C4-2B (cell line): Measurements from ENCODE around the gene MSX2.
A peak's percentile ranks its signal among the peaks of the same experiment; 100 is the strongest.
"Not testable (repeated sequence)": the region's sequence is repeated elsewhere in the genome, so short reads cannot be mapped to it uniquely, and the experiment has no call there.

Source experiments
- H3K27ac ChIP-seq: fragments of 450-650 bp; 2 replicates; pipeline ENCODE4 v1.5.1; 2017
- CTCF ChIP-seq: fragments of 450-650 bp; conservative IDR thresholded peaks from 2 replicates; pipeline ENCODE4 v1.5.1; 2017; ENCODE audit warnings: mild to moderate bottlenecking
- ZFX ChIP-seq: fragments of 450-650 bp; IDR thresholded peaks from 2 replicates; pipeline ENCODE4 v1.6.1; 2017

MSX2 gene

GRCh38 chr5:174750711-174751110 lies 26.3 kb downstream of the MSX2 start:
- TF ChIP-seq ZFX (no peak), CTCF (no peak)
- H3K27ac ChIP-seq: no peak overlapping the region

DNA sequence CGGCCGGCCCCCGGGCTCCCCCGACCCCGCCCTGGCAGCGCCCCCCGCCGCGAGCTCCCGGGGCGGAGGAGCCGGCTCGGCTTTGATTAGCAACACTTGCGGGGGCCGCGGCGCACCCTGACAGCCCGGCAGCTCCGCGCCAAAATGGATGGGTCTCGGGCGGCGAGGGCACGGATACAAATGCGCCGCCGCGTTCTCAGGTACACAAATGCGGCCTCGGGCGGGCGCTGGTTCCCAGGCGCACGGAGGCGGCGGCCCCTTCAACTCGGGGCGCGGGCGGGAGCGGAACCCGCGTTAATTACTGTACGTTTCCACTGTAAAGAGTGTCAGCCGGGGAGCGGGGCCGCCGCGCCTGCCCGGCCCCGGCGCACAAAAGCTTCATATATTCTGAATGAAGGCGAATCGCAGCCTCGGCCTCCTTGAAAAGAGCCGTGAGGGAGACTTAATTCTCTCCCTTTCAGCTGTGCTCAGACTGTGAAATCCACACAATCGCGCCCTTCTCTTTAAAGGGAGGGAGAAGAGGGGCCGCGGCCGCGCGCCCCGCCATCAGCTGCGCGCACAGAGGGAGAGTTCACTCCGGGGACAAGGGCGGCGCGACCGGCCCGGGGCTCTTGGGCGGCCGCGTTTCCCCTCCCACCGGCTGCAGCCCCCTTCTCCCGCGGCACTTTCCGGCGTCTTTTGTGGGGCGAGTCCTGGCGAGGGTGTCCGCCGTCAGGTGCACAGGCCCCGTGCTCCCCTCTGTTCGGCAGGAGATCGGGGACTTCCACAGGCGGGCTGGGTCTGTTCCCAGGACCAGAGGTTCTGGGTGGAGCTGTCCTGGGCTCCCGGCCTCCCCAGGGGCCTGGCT lies 27.0 kb downstream of the MSX2 start:
- no peak overlapping the region for H3K27ac ChIP-seq
- TF ChIP-seq ZFX (no peak), CTCF (no peak)

GRCh38 chr5:174752121-174752520 lies 27.7 kb downstream of the MSX2 start:
- H3K27ac ChIP-seq: no peak overlapping the region
- no peak for TF ChIP-seq CTCF
- TF ChIP-seq ZFX: no peak

GRCh38 chr5:174755106-174755505 lies 30.7 kb downstream of the MSX2 start:
- TF ChIP-seq ZFX (no peak), CTCF (peak; percentile 58)
- H3K27ac ChIP-seq: no peak overlapping the region

GRCh38 chr5:174759091-174759490 lies 34.7 kb downstream of the MSX2 start:
- TF ChIP-seq CTCF: no peak
- no peak for TF ChIP-seq ZFX

DNA sequence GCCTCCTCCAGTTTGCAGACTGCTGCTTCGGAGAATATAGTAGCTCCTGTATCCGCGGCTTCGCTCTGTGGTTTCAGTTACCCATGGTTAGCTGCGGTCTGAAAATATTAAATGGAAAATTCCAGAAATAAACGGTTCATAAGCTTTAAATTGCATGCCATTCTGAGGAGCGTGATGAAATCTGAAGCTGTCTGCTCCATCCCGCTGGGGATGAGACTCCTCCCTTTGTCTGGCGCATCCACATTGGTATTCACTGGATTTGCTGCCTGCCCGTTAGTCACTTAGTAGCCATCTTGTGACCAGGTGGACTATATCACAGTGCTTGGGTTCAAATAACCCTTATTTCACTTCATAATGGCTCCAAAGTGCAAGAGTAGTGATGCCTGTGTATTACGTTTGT lies 36.3 kb downstream of the MSX2 start:
- H3K27ac ChIP-seq: no peak overlapping the region
- TF ChIP-seq CTCF (no peak), ZFX (no peak)

More at GRCh38 chr5:174759091-174759490, 34.7 kb downstream of the MSX2 start:
- no peak overlapping the region for H3K27ac ChIP-seq

DNA sequence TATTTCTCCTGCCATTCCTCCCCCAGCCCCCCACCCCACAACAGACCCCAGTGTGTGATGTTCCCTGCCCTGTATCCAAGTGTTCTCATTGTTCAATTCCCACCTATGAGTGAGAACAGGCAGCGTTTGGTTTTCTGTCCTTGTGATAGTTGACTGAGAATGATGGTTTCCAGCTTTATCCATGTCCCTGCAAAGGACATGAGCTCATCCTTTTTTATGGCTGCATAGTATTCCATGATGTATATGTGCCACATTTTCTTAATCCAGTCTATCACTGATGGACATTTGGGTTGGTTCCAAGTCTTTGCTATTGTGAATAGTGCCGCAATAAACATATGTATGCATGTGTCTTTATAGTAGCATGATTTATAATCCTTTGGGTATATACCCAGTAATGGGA lies 37.0 kb downstream of the MSX2 start:
- not testable (repeated sequence) for H3K27ac ChIP-seq

- TF ChIP-seq ZFX (no peak), CTCF (no peak)
Observed at GRCh38 chr5:174764309-174764708, 39.9 kb downstream of the MSX2 start.

More at GRCh38 chr5:174764309-174764708, 39.9 kb downstream of the MSX2 start:
- H3K27ac ChIP-seq: no peak overlapping the region
